Natural killer cell (primary cell): Measurements from ENCODE around the gene CNPY2. TPM values are rescaled to one million over a fixed set of nuclear protein-coding genes. Genes with fewer than 3 reads are reported as not detected.
"Not testable (repeated sequence)": the region's sequence is repeated elsewhere in the genome, so short reads cannot be mapped to it uniquely, and the experiment has no call there.

ENCODE experiments used
- ATAC-seq, 3 donors: fragments of 150-1000 bp in 2 of 3; fragments of 200-7000 bp in 1 of 3; cut with Tn5 transposase; 1 replicate in 1 of 3; 2 replicates in 2 of 3; pipeline ENCODE4 v1.10.0; 2021; ENCODE audit warnings: mild to moderate bottlenecking in 2 of 3, moderate library complexity in 2 of 3
- DNase-seq, 2 donors: peaks; one replicate each; pipeline versions ENCODE4 v3.0.0 to v3.0.0-alpha.2; 2013 to 2021; ENCODE audit warnings: mixed read lengths in 1 of 2
- H3K27ac ChIP-seq: one replicate; pipeline ENCODE4 v1.5.1; 2013; ENCODE audit warnings: mild to moderate bottlenecking, low read length
- H3K27me3 ChIP-seq: one replicate; pipeline ENCODE4 v1.6.1; 2013; ENCODE audit warnings: low read length; ENCODE audit not compliant: control insufficient read depth, insufficient read depth
- H3K36me3 ChIP-seq: one replicate; pipeline ENCODE4 v1.6.1; 2013; ENCODE audit warnings: low read length; ENCODE audit not compliant: control insufficient read depth, insufficient read depth
- H3K4me1 ChIP-seq: one replicate; pipeline ENCODE4 v1.6.1; 2013; ENCODE audit warnings: low read length; ENCODE audit not compliant: control insufficient read depth, insufficient read depth
- H3K4me3 ChIP-seq: one replicate; pipeline ENCODE4 v1.5.1; 2013; ENCODE audit warnings: low read length
- H3K9me3 ChIP-seq: one replicate; pipeline ENCODE4 v1.6.1; 2013; ENCODE audit warnings: low read length; ENCODE audit not compliant: control insufficient read depth, insufficient read depth
- H3K27ac Mint-ChIP-seq, 2 donors: one replicate each; pipeline ENCODE4 v1.8.0; 2022; ENCODE audit warnings: mild to moderate bottlenecking in 2 of 2, mixed read lengths in 2 of 2, moderate library complexity in 1 of 2
- H3K27me3 Mint-ChIP-seq, 2 donors: one replicate each; pipeline ENCODE4 v1.8.0; 2022; ENCODE audit warnings: low read depth in 2 of 2, mixed read lengths in 2 of 2
- H3K36me3 Mint-ChIP-seq: one replicate; pipeline ENCODE4 v1.8.0; 2022; ENCODE audit warnings: mixed read lengths
- H3K4me1 Mint-ChIP-seq, 2 donors: one replicate each; pipeline ENCODE4 v1.8.0; 2022; ENCODE audit warnings: mixed read lengths in 2 of 2
- H3K4me3 Mint-ChIP-seq: one replicate; pipeline ENCODE4 v1.8.0; 2022; ENCODE audit warnings: mild to moderate bottlenecking, moderate library complexity, mixed read lengths
- H3K9me3 Mint-ChIP-seq, 2 donors: one replicate each; pipeline ENCODE4 v1.8.0; 2022; ENCODE audit warnings: mixed read lengths in 2 of 2
- WGBS: methylation state at CpG from one replicate; pipeline ENCODE4 v1.1.7; 2013; ENCODE audit warnings: missing lambda C conversion rate; ENCODE audit not compliant: insufficient coverage; 5-methylcytosine and 5-hydroxymethylcytosine counted together
- intact Hi-C: fragments of 100-400 bp; cut with micrococcal nuclease; formaldehyde crosslinking; loops from one replicate; pipeline ENCODE4 v1.14.2; 2022
- total RNA-seq, 4 donors: library from RNA; stranded (reverse); fragments of 120-200 nt in 1 of 4; gene quantifications; one replicate each; pipeline versions ENCODE4 v1.2.3 to v1.2.4, GENCODE V29; 2013 to 2022
- TF ChIP-seq, protein P1 (sequence below): fragments of 200-600 bp; IDR thresholded peaks from one replicate; pipeline ENCODE4 v1.8.0; 2022; ENCODE audit warnings: antibody characterized with exemption

The CNPY2 gene
- total RNA-seq, 3 donors from 2014 or later (not counting 1 experiment from before 2014, with no cell fraction given), result 50.4 to 64.3 (median 60.8) TPM

DNA sequence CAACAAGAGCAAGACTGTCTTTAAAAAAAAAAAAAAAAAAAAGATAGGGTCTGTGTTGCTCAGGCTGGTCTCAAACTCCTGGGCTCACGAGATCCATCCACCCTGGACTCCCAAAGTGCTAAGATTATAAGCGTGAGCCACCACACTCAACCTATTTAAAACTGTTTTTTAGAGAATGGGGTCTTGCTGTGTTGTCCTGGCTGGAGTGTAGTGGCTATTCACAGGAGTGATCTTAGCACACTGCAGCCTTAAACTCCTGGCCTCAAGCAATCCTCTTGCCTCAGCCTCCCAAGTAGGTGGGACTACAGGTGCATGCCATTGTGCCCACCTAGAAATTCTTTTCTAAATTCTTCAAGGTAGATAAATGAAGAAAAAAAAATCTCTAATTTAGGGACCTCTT is 41.5 kb downstream of the CNPY2 start:
- no peak overlapping the region for H3K27ac Mint-ChIP-seq
- Histone ChIP-seq H3K9me3 (no peaks in the 10 kb centered on the region), H3K4me3 (no peak overlapping the region), H3K27me3 (no peaks in the 10 kb centered on the region), H3K36me3 (peaks cover 55% of the 10 kb centered on the region), H3K4me1 (no peaks in the 10 kb centered on the region), H3K27ac (no peak overlapping the region)
- intact Hi-C loops, result no loop called here
- H3K9me3 Mint-ChIP-seq, result no peaks in the 10 kb centered on the region
- ATAC-seq, result no peak
- peaks cover 16% of the 10 kb centered on the region for H3K36me3 Mint-ChIP-seq
- TF ChIP-seq, protein P1, sequence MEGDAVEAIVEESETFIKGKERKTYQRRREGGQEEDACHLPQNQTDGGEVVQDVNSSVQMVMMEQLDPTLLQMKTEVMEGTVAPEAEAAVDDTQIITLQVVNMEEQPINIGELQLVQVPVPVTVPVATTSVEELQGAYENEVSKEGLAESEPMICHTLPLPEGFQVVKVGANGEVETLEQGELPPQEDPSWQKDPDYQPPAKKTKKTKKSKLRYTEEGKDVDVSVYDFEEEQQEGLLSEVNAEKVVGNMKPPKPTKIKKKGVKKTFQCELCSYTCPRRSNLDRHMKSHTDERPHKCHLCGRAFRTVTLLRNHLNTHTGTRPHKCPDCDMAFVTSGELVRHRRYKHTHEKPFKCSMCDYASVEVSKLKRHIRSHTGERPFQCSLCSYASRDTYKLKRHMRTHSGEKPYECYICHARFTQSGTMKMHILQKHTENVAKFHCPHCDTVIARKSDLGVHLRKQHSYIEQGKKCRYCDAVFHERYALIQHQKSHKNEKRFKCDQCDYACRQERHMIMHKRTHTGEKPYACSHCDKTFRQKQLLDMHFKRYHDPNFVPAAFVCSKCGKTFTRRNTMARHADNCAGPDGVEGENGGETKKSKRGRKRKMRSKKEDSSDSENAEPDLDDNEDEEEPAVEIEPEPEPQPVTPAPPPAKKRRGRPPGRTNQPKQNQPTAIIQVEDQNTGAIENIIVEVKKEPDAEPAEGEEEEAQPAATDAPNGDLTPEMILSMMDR, result no peak
- WGBS, result 100% methylated on average over 1 of the region's 2 CpGs
- H3K27me3 Mint-ChIP-seq, result no peaks in the 10 kb centered on the region
- no peak for DNase-seq
- H3K4me3 Mint-ChIP-seq, result no peak overlapping the region
- no peaks in the 10 kb centered on the region for H3K4me1 Mint-ChIP-seq

DNA sequence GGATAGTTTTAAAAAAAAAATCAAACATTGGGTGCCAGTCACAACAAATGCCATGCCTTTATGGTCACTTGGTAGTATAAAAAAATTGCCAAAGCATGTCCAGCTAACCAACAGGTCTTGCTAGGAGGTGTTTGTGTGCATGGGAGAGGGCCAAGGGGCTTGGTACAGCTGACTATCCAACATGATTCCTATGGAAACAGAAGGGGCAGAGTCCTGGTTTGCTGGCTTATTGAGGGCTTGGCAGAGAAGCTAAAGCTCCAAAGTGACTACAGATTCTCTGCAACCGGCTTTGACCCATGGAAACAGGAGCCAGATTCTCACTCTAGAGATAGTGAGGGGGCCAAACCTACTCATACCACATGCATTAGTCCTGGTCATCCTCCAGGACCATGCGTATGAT is 43.3 kb downstream of the CNPY2 start:
- H3K27me3 ChIP-seq, ATAC-seq, H3K4me3 Mint-ChIP-seq, DNase-seq, H3K27ac ChIP-seq, H3K4me3 ChIP-seq, intact Hi-C loops, H3K4me1 Mint-ChIP-seq, H3K27me3 Mint-ChIP-seq, H3K9me3 Mint-ChIP-seq, H3K4me1 ChIP-seq, H3K9me3 ChIP-seq: not testable (repeated sequence)
- Mint-ChIP-seq H3K36me3 (peaks cover 16% of the 10 kb centered on the region), H3K27ac (peak overlapping the region in 1 of 2 donors; percentile 47)
- 100% methylated on average over 1 of the region's 2 CpGs for WGBS
- peaks cover 39% of the 10 kb centered on the region for H3K36me3 ChIP-seq

DNA sequence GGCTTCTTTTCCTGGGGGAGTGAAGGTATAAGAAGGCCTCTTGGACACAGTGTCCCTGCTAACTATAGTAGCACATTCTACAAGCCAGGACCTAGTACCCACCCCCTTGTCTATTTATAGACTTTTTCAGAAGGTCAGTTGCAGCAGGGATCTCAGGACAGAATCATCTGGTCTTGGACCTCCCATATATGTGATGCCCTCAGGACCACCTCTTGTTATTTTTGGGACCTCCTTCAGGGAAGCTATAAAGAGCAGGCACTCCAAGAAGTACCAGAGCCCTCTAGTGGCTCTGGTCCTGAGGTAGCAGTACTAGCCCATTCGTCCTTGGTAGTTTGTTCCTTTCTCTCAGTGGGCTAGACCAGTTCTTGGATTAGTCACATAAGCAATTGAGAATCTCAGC is 44.8 kb downstream of the CNPY2 start:
- Histone ChIP-seq H3K4me3 (no peak overlapping the region), H3K4me1 (peaks cover 14% of the 10 kb centered on the region), H3K27me3 (no peaks in the 10 kb centered on the region), H3K27ac (no peak overlapping the region), H3K36me3 (peaks cover 34% of the 10 kb centered on the region), H3K9me3 (no peaks in the 10 kb centered on the region)
- DNase-seq (peak in 1 of 2 donors; percentile 34), ATAC-seq (no peak)
- peaks cover 9 to 20% of the 10 kb centered on the region in 2 donors for H3K4me1 Mint-ChIP-seq
- no peaks in the 10 kb centered on the region for H3K27me3 Mint-ChIP-seq
- H3K4me3 Mint-ChIP-seq, result no peak overlapping the region
- H3K27ac Mint-ChIP-seq, result peak overlapping the region; percentile 41 to 47
- WGBS, result 16% methylated on average over 1 of the region's 1 CpG
- H3K36me3 Mint-ChIP-seq, result peaks cover 13% of the 10 kb centered on the region
- intact Hi-C loops, result no loop called here
- TF ChIP-seq, protein P1, result no peak
- H3K9me3 Mint-ChIP-seq, result no peaks in the 10 kb centered on the region

DNA sequence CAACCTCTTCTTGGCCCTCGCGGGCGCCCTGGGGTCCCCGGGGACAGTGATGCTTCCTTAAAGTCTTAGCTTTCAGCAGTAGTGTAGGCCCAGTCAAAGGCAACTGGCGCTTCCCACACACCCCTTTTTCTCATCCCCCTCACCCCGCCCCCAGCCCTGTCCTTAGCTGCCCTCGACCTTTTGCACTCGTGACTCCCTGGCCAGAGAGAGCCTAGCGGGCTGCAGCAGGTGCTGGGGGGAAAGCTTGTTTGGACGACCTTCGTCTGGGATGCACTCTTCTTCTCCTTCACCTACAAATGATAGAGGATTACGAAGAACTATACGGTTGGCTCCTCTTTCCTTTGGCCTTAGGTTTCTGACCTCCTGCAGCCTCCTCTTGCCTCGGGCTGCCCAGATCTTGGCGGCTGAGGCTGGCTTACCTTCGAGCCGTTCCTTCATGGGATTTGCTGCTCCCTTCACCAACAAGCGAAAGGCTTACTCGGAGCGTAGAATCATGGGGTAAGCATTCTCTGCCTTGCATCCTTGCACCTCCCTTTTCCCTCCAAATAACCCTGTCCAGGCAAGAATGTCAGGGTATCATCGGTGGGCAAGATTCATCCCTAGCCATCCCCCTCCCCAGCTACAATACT is 48.2 kb downstream of the CNPY2 start:
- H3K36me3 ChIP-seq, result peaks cover 5% of the 10 kb centered on the region
- no peaks in the 10 kb centered on the region for H3K36me3 Mint-ChIP-seq
- peak overlapping the region; percentile 61 for H3K27ac ChIP-seq
- H3K4me1 ChIP-seq, result peaks cover 16% of the 10 kb centered on the region
- ATAC-seq (no peak), DNase-seq (no peak)
- H3K27me3 ChIP-seq, result no peaks in the 10 kb centered on the region
- H3K27me3 Mint-ChIP-seq, result no peaks in the 10 kb centered on the region
- H3K4me3 ChIP-seq, result peak overlapping the region; percentile 88
- intact Hi-C loops, result loop anchor here (2.0 kb wide), 2 partner anchors 33 to 67 kb away; partner anchors contain the start of gene CS
- peak overlapping the region; percentile 95 for H3K4me3 Mint-ChIP-seq
- peaks cover 9 to 20% of the 10 kb centered on the region in 2 donors for H3K4me1 Mint-ChIP-seq
- peak overlapping the region; percentile 94 to 95 for H3K27ac Mint-ChIP-seq
- H3K9me3 ChIP-seq, result no peaks in the 10 kb centered on the region
- no peaks in the 10 kb centered on the region for H3K9me3 Mint-ChIP-seq
- 41% methylated on average over 21 of the region's 21 CpGs for WGBS
- TF ChIP-seq, protein P1, result no peak
